Esophagus muscularis mucosa (tissue), 4 donors: ENCODE measurements around the gene LAMA1.

Experiments
- CTCF ChIP-seq, 3 experiments: fragments of 200-600 bp in 2 of 3; fragments of 450-650 bp in 1 of 3; sonication (generic) in 2 of 3; IDR thresholded peaks; one replicate each; pipeline ENCODE4 v1.5.1; 2017 to 2019; ENCODE audit warnings: antibody characterized with exemption in 3 of 3, mild to moderate bottlenecking in 2 of 3, moderate library complexity in 1 of 3
- EP300 ChIP-seq: sonication (generic); formaldehyde crosslinking; IDR thresholded peaks from one replicate; pipeline ENCODE4 v1.6.1; 2017; ENCODE audit warnings: antibody characterized with exemption
- POLR2A ChIP-seq: fragments of 450-650 bp; IDR thresholded peaks from one replicate; pipeline ENCODE4 v1.6.1; 2017; ENCODE audit warnings: antibody characterized with exemption, moderate library complexity, mild to moderate bottlenecking, low read depth
- POLR2AphosphoS5 ChIP-seq, 2 donors: sonication (generic); formaldehyde crosslinking; IDR thresholded peaks; one replicate each; pipeline ENCODE4 v1.6.1; 2017; ENCODE audit warnings: antibody characterized with exemption in 2 of 2

- TF ChIP-seq CTCF (IDR thresholded peaks at IDR 0.05) (no peak), POLR2A (no peak), POLR2AphosphoS5 (IDR thresholded peaks at IDR 0.05) (no peak), EP300 (no peak)
These were observed 142.5 kb downstream of the LAMA1 start for GRCh38 chr18:6975084-6975483.
